ENCODE data around the gene CBLL1.

Gene CBLL1

DNA sequence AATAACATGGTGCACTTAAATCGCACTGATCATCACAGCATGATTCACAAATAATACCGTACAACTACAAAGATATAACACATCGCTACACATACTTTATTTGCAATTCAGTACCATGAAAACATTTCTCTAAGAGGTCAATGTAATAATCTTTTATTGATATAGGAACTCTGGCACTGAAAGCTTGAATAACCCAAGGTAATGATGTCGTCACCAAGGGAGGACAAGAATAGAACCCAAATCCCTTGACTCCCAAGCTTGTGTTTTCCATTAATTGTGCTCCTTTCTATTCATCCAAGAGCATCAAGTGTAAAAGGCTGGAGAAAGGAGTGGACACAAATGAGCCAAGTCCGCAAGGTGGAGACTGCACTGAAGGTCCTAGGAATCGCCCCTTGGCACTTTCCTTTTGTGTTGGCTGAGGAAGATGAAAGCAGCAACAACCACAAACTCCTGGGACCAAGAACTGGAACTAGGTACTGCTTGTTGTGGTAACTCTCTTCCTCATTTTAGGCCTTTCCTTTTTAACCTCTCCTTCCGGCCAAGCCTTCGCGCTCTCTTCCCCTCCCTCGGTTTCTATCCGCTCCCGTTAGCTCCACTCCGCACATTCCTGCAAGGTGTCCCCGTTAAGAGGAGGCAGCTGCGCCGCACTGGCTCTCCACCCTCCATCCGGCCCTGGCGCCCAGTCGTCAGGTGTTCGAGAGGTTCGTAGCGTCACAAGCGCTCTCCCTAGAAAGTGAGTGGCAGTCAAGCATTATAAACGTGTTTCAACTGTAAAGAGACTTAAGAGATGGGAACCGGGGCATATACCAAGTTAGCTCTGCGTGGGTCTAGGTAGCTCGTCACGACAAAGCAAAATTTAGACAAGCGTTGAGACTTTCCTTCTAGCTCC, 1.0 kb upstream of the CBLL1 start:
- in situ Hi-C loops (cut with MboI; ENCODE audit: low sequenced_read_pairs): no loop called here

DNA sequence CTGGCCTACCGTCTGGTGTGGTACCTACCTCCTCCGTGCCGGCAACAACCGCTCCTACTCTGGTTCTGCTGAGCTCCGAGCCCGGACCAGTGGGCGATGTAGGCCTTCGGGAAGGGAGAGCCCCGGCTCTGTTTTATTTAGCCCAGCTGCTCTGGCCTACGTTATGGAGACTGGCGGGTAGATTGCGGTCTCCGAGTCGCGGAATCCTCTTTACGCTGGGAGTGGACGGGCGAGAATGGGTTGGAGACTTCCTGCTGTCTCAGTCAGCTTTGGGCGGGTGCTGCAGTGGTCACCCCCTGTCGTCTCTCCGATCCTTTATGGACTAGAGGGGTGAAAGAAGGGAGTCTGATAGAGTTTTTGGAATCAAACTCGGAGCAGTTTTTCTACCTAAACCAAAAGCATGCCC, 406 bp downstream of the CBLL1 start:
- in situ Hi-C loops (cut with MboI; ENCODE audit: low sequenced_read_pairs): no loop called here

DNA sequence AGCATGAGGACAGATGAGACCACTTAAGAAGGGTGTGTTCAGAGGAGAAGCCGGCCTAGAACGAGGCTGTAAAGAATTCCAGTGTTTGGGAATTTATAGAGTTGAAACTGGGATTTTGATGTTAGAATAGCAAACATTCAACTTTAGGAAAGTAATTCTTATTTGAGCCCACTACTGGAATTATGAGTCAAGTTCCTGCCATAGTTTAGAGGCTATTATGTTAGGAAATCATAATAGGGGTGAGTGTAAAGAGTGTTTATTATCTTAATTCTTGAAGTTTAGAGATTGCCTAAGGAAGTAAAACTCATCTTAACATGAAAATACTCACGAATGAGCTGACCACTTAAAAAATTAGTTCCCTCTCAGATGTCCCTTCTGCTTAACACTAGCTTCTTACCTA, 2.1 kb downstream of the CBLL1 start:
- in situ Hi-C loops (cut with MboI; ENCODE audit: low sequenced_read_pairs): no loop called here

DNA sequence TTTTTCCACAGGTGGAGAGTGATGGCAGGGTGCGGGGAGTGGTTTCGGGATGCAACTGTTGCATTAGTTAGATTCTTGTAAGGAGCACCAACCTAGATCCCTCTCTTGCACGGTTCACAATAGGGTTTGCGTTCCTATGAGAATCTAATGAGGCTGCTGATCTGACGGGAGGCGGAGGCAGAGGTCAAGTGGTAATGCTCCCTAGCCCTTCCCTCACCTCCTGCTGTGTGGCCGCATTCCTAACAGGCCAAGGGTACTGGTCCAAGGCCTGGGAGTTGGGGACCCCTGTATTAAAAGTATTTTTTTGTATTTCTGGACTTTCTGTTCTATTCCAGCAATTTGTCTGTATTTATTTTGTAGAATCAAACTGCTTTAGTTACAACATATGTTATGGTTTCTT, 7.2 kb downstream of the CBLL1 start:
- in situ Hi-C loops (cut with MboI; ENCODE audit: low sequenced_read_pairs): no loop called here

DNA sequence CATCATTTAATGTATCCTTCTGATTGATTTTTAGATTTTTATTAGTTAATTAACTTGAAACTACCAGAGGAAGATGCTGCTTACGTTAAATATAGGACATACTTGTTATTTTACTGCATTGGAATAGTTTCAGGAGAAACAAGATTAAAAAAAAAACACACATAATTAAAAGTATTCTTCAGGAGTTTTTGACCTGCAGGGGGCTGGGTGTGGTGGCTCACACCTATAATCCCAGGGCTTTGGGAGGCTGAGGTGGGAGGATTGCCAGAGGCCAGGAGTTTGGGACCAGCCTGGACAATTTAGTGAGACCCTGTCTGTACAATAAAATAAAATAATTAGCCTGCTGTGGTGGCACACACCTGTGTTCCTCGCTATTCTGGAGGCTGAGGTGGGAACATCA, 10.7 kb downstream of the CBLL1 start:
- in situ Hi-C loops (cut with MboI; ENCODE audit: low sequenced_read_pairs): no loop called here

DNA sequence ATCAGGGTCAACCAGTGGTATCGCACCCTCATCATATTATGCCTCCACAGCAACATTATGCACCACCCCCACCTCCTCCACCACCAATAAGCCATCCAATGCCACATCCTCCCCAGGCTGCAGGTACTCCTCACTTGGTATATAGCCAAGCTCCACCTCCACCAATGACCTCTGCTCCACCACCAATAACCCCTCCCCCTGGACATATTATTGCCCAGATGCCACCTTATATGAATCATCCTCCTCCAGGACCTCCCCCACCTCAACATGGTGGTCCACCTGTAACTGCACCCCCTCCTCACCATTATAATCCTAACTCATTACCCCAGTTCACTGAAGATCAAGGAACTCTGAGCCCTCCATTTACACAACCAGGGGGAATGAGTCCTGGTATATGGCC, 14.7 kb downstream of the CBLL1 start:
- in situ Hi-C loops (cut with MboI; ENCODE audit: low sequenced_read_pairs): no loop called here

DNA sequence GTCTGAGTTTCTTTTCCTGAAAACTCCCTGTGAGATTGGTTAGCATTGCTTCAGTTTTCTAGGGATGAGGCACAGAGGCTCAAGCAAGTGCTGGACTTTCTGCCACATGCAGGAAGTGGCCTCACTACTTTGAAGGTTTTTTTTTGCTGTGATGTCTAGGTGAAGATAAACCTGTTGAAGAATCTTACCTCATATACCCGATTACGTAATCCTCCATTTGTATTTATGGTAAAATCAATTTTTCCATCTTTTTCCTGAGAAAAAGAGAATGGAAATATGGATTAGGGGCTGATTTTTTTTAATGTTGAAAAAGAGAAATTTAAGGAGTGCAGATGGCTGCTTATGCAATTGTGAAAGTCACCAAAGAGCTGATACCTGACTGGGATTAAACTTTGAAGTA, 23.4 kb downstream of the CBLL1 start:
- in situ Hi-C loops (cut with MboI; ENCODE audit: low sequenced_read_pairs): no loop called here

DNA sequence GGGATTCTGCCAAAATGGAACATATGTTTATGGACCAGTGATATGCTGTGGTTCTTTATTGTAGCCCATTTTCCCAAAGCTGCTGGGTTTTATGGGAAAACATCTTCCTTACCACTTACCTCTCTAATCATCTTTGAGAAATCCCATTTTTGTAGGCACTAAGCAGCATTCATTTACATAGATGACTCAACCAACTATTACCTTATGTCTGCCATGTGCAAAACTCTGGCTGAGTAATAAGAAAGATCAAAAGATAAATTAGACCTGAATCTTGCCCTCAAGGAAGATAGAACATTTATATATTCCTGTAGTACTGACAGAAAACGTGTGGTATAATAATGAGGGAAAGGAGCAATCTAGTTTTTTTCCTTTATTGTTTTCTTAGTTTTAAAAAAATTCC, 24.3 kb downstream of the CBLL1 start:
- in situ Hi-C loops (cut with MboI; ENCODE audit: low sequenced_read_pairs): no loop called here

DNA sequence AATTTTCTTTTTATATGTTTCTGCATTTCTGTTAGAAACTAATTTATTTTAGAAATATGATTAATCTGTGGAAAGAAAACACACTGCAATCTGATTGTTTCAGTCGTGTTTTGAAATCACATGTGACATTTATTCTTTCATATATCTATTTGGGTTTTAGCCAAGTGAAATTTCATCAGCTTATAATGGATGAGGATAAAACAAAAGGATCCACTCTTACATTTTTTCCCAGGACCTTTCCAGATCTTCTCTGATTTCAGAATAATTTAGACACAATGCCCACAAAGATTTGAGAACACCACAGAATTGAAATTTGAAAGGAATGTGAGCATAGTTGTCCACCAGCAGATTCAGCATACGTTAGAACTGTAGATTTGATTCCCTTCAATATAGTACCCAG, 29.1 kb downstream of the CBLL1 start:
- in situ Hi-C loops (cut with MboI; ENCODE audit: low sequenced_read_pairs): no loop called here

DNA sequence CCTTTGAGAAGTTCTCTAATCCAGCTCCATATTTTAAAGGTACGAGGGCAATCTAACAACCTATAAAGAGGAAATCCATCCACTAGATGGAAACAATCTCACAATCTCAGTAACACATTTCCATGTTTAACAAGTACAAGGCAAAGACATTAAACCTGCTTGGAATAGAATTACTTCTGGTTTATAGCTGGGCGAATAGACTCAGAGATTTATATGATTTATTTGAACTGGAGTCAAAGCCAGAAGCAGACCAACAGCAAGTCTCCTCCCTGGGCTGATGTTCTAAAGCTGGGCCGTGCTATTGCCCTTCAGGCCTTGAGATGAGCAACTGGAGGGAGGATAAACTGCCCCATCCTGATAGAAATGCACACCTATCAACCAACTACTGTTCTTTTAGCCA, 33.8 kb downstream of the CBLL1 start:
- in situ Hi-C loops (cut with MboI; ENCODE audit: low sequenced_read_pairs): no loop called here

DNA sequence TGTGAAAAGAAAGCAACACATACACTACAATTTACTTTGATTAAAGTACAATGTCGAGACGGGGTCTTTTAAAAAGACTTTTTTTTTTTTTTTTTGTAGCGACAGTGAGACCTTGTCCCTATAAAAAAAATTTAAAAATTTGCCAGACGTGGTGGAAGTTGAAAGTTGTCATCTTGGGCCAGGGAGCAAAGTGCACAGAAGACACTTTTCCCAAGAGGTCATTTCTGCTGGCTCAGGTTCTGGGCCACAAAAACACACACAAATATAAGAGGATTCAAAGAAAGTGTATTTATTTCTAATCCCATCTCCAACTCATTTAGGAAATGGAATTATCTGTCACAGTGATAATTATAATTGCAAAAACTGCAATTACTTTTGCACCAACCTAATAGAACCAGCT, 34.3 kb downstream of the CBLL1 start:
- in situ Hi-C loops (cut with MboI; ENCODE audit: low sequenced_read_pairs): no loop called here

DNA sequence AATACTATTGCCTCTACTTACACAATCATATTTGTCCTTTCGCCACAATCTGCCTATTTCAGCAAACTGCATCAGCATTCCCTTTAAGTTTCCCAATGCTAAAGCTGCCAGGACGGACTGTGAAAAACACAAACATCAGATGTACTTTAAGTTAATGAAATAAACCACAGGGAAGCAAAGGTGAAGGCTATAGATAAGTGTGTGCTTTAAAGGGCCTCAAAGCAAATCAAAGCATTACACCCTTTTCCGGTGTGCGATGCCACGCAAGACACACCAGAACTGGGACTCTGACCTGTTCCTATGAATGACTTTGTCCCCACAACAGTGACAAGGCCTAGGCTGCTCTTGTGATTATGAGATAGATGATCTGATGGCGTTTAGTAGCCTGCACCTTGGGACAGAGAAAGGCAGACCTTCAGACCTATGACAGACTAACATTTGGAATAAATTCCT, 35.7 kb downstream of the CBLL1 start:
- in situ Hi-C loops (cut with MboI; ENCODE audit: low sequenced_read_pairs): no loop called here

DNA sequence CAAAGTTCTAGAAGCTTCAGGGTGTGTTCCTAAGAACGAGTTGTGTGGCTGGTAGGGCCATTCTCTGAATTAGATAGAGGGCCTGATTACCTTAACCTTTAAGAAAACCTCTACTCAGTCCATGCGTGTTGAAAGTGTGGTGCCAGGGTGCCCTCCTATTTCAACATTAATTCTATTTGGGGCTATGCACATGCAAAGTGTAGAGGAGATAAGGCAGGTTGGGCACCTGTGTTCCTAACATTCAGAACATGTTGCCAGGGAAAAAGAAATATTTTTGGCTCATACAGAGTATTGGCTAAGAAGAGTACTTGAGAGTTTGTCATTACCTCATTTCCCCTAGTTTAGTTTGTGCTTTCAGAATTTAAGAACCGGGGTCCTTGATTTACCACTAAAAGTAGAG, 38.4 kb downstream of the CBLL1 start:
- in situ Hi-C loops (cut with MboI; ENCODE audit: low sequenced_read_pairs): no loop called here

DNA sequence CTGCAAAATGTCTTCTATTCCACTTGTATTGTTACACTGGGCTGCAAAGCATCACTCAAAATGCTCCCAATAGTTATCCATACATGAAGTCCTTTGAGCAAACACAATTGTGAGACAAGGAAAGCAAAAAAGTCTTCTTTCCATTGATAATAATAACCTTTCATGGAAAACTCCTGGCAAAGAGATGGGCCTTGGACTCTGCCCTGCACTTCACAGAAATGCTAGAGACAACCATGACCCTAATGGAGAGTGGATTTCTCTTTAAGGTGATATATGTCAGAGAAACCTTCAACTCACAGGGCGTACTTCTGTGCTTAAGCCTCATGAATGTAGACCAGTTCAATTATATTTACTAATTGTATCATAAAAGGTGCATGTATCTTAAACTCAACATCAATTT, 39.7 kb downstream of the CBLL1 start:
- in situ Hi-C loops (cut with MboI; ENCODE audit: low sequenced_read_pairs): no loop called here

DNA sequence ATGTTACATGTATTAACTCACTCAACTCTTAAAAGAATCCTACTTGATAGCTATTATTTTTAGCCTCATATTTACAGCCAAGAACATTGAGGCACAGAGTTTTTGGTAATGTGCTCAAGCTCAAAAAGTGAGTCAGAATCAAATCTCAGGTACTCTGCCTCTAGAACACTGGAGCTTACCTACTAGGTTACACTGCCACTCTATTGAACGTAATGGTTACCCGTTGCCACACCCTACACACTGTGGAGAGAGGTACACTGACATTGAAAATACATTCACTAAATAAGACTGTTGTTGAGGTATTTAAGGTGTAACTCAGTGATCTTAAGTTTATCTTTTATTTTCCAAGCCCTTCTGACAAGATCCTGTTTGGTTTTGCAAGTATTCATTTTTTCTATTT, 41.2 kb downstream of the CBLL1 start:
- in situ Hi-C loops (cut with MboI; ENCODE audit: low sequenced_read_pairs): no loop called here

DNA sequence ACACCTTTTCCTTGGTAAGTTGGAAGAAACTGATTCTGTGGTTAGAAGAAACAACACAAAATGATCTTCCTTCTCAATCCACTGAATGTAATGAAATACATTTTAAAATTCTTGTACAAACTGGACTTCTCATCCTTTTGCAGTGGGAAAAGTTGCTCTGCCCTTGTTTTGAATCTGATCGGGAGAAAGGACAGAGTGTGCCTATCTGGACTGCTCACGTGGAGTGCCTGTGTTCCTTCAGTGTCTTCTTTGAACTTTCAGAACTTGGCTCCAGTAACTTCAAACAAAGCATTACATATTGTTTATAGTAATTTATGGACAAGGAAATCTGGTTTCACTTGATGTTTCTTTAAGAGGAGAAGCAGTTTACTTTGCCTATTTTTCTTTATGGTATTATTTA, 42.0 kb downstream of the CBLL1 start:
- in situ Hi-C loops (cut with MboI; ENCODE audit: low sequenced_read_pairs): no loop called here

DNA sequence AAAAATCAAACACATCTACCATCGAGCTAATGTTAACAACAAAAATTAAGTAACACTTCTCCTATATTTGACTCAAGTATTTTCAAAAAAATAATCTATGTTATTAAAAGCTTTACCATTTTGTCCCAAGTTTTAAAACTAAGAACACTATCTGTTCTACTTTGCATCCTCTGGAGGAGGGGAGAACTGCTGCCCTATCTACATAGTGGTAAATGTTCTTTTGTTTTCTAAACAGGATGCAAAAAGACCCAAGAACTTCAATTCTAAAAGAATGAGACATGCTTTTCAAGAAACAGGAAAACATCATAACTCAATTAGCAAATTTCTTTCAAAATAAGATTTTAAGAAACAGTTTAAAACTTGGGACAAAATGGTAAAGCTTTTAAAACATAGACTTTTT, 44.3 kb downstream of the CBLL1 start:
- in situ Hi-C loops (cut with MboI; ENCODE audit: low sequenced_read_pairs): no loop called here

DNA sequence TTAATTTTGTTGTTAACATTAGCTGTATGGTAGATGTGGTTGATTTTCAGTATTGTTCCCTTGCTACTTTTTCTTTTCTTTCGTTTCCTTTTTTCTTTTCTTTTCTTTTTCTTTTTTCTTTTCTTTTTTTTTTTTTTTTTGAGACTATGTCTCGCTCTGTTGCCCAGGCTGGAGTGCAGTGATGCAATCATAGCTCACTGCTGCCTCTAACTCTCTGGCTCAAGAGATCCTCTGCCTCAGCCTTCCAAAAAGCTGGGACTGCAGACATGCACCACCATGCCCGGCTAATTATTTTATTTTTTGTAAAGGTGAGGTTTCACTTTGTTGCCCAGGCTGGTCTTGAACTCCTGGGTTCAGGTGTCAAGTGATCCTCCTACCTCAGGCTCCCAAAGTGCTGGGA, 44.7 kb downstream of the CBLL1 start:
- in situ Hi-C loops (cut with MboI; ENCODE audit: low sequenced_read_pairs): no loop called here

DNA sequence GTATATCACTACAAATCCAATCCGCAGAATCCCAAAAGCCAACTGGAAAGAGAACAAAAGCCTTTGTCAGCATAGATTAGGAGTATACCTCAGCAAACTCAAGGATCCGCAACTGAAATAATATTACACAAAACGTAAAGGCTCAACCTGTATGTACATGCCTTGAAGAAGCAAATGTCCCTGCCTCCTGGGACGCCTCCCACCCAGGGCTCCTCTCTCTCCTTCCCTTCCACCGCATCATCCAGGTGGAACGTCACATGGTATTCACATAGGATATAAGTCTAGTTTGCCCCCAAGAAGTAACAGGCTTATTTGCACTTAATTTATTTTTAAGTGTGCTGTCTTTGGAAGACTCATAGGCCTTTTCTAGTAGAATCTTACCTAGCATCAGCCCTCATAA, 45.7 kb downstream of the CBLL1 start:
- in situ Hi-C loops (cut with MboI; ENCODE audit: low sequenced_read_pairs): no loop called here

DNA sequence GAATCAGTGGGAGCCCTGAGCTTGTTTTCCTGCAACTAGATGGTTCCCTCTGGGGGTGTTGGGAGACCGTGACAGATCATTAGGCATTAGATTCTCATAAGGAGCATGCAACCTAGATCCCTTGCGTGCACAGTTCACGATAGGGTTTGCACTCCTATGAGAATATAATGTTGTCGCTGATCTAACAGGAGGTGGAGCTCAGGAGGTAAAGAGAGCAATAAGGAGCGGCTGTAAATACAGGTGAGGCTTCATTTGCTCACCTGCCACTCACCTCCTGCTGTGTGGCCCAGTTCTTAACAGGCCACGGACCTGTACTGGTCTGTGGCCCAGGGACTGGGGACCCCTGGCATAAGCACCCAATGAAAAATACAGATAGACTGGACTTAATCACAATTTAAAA, 48.4 kb downstream of the CBLL1 start:
- in situ Hi-C loops (cut with MboI; ENCODE audit: low sequenced_read_pairs): no loop called here

DNA sequence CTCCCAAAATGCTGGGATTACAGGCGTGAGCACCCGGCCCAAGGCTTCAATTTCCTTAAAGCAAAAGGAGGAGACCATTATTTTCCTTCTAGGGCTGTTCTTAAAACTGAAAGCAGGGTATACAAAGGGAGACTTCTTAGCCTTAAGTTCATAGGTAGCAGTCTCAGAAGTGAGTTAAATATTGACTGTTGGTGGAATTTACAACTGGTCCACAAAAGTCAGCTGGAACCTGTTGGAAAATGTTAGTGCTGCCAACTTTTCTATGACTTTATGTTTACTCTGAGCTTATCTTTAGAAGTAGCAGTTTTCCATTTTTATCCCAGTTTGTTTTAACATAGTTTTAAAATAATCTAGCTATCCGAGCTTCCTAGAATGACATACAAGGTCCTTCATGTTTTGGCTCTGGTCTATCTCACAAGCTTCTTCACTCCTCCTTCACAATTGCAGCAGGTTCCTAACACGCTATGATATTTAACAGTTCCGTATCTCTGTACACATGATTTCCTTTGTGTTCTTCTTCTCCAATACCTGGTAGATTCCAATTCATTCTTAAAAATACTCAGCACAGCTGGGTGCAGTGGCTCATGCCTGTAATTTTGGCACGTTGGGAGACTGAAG, 55.8 kb downstream of the CBLL1 start:
- in situ Hi-C loops (cut with MboI; ENCODE audit: low sequenced_read_pairs): no loop called here

DNA sequence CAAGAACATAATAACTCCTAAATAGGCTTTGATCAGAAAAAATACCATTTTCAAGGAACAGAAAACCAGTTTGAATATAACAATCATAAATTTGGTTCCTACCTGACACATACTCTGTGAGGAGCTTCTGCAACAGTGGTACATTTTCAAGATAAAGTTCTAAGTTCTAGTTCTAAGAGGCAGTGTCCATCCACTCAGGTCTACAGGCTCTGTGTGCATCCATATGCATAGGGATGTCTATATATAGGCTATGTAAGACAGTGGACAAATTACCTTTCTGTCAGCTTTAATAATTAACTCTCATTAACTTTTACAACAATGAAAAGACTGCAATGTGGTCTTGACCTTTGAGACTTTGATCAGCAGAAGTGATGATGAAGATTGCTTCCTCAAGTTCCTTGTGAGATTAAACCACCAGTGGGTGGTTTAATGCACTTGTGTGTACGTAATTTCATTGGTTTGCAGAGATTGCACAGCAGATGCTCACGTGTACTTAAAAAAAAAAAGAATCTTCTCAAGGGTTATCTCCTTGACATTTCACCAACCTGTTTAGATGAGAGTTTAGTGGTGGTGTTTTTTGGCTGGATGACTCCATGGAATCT, 59.2 kb downstream of the CBLL1 start, which contains the start of gene SLC26A3:
SLC26A3 (minus strand) TSS at position 215 of the 602 bp plus-strand sequence. CDS start 8,714 bp downstream, outside the sequence.
- in situ Hi-C loops (cut with MboI; ENCODE audit: low sequenced_read_pairs): no loop called here

Measured in HL-60/S4 treated with phorbol 12-myristate 13-acetate at 8.2 ng/mL for 4 days and 3 days (cell line).